ENCODE measurements around the gene GOLGA8N. TPM values are rescaled to one million over a fixed set of nuclear protein-coding genes. Genes with fewer than 3 reads are reported as not detected.
A peak's percentile ranks its signal among the peaks of the same experiment; 100 is the strongest.

GOLGA8N gene
- polyA plus RNA-seq, 4 donors = 15.6 to 29.5 (median 21.2) TPM

DNA sequence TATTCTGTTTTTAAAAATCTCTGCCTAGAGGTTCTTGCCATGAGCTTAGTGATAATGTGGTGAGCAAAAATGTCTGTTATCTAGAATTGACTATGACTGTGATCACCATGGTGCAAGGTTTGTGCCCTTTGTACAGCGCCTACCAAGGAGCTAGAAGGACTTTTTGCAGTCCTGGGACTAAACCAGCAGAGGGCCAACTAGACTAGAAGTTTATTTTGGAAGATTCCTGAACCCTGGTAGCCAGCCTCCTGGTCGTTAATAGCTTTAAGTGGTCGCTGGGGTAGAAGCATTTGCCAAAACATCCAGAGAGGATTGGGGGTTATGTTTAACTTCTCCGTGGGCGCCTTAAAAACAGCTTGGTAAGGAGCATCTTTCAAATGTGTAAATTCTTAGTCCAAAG lies 56.1 kb downstream of the GOLGA8N start:
- no peak for DNase-seq (ENCODE audit: low read depth in 4 of 4, low spot score in 3 of 4)

DNA sequence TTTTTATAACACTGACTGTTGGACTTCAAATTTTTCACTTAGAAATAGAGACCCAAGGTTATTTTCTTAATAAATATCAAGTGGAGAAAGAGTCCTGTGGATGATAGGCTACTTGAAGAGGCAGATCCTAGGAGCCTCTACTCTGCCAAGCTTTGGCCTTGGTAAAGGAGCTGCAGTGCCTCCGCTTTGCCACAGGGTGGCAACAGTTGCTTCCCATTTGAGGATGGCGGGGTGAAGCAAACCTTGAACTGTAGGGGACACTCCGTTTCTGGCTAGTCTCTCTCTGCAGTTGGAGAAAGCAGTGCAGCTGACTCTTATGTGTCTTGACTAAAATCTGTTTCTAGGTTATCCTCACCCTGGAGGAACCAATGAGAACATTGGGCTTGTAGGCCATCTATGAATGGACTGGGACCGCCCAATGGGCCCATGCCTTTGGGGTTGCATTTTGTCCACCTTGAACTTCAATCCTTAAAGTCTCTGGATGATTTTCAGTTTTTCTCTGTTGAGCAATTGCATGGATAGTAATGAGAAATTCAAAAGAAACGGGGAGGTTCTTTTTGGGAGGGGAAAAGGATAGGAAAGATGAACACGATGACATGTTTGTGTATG lies 58.1 kb downstream of the GOLGA8N start:
- DNase-seq (ENCODE audit: low read depth in 4 of 4, low spot score in 3 of 4) = peak in 1 of 4 donors; percentile 12

DNA sequence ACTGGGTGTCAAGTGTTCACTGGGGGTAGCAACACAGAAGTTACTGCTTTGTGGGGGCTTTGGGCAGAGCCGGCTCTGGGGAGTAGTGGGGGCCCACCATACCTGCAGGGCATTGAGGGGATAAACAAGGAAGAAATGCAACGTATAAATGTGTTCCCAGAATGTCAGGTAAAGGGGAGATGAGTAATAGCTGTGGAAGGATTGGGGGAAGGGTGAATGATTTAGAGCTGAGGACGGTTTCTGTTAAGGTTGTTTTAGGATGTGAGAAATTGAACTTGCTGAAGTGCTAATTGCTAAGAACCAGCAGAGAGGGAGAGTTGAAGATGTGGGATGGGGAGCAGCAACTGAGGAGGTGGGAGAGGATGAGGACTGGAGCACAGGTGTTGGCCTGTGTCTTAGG lies 58.9 kb downstream of the GOLGA8N start:
- DNase-seq (ENCODE audit: low read depth in 4 of 4, low spot score in 3 of 4) = no peak

DNA sequence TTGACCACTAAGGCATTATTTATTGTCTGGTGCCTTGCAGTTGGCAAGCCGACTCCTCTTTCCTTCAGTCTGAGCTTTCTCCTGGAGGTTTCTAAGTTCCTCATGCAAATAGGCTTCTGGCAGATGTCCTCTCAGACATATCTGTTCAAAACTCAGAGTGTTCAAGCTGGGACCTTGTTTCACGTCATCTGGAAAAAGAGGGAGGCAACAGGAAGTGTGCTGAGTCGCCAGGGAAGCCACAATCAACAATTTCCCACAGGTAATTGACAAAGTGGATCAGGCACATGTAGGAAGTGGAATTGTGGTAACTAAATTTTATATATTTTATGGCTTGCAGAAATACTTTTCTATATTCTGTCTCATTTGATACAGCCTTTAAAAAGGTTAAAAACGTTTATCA lies 62.8 kb downstream of the GOLGA8N start:
- DNase-seq (ENCODE audit: low read depth in 4 of 4, low spot score in 3 of 4) = no peak

DNA sequence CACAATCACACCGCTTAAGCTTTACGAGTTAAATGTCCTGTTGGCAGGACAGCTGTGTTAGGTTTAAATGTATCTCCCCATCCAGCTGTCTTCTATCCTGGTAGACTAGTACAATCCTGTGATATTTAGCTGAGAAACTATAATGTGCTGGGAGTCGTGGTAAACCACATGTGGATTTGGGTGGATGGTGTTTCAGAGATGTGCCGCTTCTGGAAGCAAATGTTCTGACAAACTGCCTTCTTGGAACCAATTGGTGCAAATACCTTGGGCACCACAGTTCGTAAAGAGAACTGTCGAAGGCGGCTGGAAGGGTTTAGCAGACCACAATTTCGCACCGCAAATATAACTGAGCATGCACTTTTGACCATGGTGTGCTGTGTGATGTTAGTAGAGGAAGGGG lies 63.2 kb downstream of the GOLGA8N start:
- DNase-seq (ENCODE audit: low read depth in 4 of 4, low spot score in 3 of 4) = no peak

Other genes with a start within 250 kb of the GOLGA8N start
- 1 to 10 TPM in 3 of 4 donors, under 1 TPM in 1; 0.56 to 4.5 (median 2.4) TPM for gene GOLGA8K, start 190.2 kb upstream of the GOLGA8N start, polyA plus RNA-seq (ENCODE audit: insufficient read length in 4 of 4)
- 1 to 10 TPM in 1 of 4 donors, under 1 TPM in 2, not detected in 1; 0.19 to 1.0 (median 0.69) TPM for gene GOLGA8O, start 137.8 kb upstream of the GOLGA8N start, polyA plus RNA-seq (ENCODE audit: insufficient read length in 4 of 4)
- gene ARHGAP11A, start 22.0 kb downstream of the GOLGA8N start, polyA plus RNA-seq (ENCODE audit: insufficient read length in 4 of 4) = 10 to 100 TPM; 30.9 to 35.6 (median 33.3) TPM
- gene SCG5, start 48.3 kb downstream of the GOLGA8N start, polyA plus RNA-seq (ENCODE audit: insufficient read length in 4 of 4) = 10 to 100 TPM; 19.5 to 65.1 (median 24.2) TPM
- gene GREM1, start 124.5 kb downstream of the GOLGA8N start, polyA plus RNA-seq (ENCODE audit: insufficient read length in 4 of 4) = under 1 TPM; 0.21 to 0.60 (median 0.41) TPM

Data from left renal pelvis (tissue), 4 donors.